ENCODE results near the gene TNFRSF1A. TPM values are rescaled to one million over a fixed set of nuclear protein-coding genes. Genes with fewer than 3 reads are reported as not detected.

TNFRSF1A gene
- polyA plus RNA-seq, 1 donor from 2014 or later, result 4.5 TPM

- H3K9ac ChIP-seq (ENCODE audit: low read length), result no peak overlapping the region
- no peaks in the 10 kb centered on the region for H3K79me2 ChIP-seq (replicated peaks; ENCODE audit: insufficient read depth, low read length)
- no peak for TF ChIP-seq MXI1 (conservative IDR thresholded peaks at IDR 0.05; ENCODE audit: poor library complexity, severe bottlenecking)
- TF ChIP-seq CTCF (IDR thresholded peaks at IDR 0.05; ENCODE audit: poor library complexity, severe bottlenecking), result no peak
- no peak for TF ChIP-seq RAD21 (conservative IDR thresholded peaks at IDR 0.05)
- TF ChIP-seq TAF1 (IDR thresholded peaks at IDR 0.05; ENCODE audit: low read depth), result no peak
- no peak for TF ChIP-seq POLR2AphosphoS5 (IDR thresholded peaks at IDR 0.05)
- TF ChIP-seq REST (IDR thresholded peaks at IDR 0.05; ENCODE audit: borderline replicate concordance), result no peak
- no peak for TF ChIP-seq EP300 (conservative IDR thresholded peaks at IDR 0.05; ENCODE audit: poor library complexity, severe bottlenecking)
- TF ChIP-seq EZH2 (IDR thresholded peaks at IDR 0.05; ENCODE audit: borderline replicate concordance, insufficient read depth, low read length, poor library complexity, severe bottlenecking), result no peak
- no peak for TF ChIP-seq SMC3 (conservative IDR thresholded peaks at IDR 0.05; ENCODE audit: poor library complexity)
- no peak overlapping the region for H2AFZ ChIP-seq (ENCODE audit: low read depth, low read length)
- H3K27me3 ChIP-seq (ENCODE audit: insufficient read depth, low read depth, low read length), result no peaks in the 10 kb centered on the region
- no peak overlapping the region for H3K27ac ChIP-seq (ENCODE audit: low read length)
- H3F3A ChIP-seq (ENCODE audit: insufficient read depth, low read length, poor library complexity, severe bottlenecking), result no peaks in the 10 kb centered on the region
- H4K20me1 ChIP-seq (ENCODE audit: insufficient read depth), result no peaks in the 10 kb centered on the region
- no peaks in the 10 kb centered on the region for H3K9me3 ChIP-seq (ENCODE audit: low read length)
- H3K36me3 ChIP-seq (ENCODE audit: insufficient read depth, low read length), result no peaks in the 10 kb centered on the region
- no peaks in the 10 kb centered on the region for H3K9me2 ChIP-seq (ENCODE audit: insufficient read depth, low read length)
- H3K4me2 ChIP-seq (ENCODE audit: low read length), result no peak overlapping the region
- H3K4me3 ChIP-seq (ENCODE audit: low read length), result no peak overlapping the region
Observed at GRCh38 chr12:6373022-6373787, 31.3 kb upstream of the TNFRSF1A start.

GRCh38 chr12:6372403-6373003 is 30.6 kb upstream of the TNFRSF1A start:
- TF ChIP-seq POLR2AphosphoS5 (IDR thresholded peaks at IDR 0.05), result no peak
- no peak for TF ChIP-seq CTCF (IDR thresholded peaks at IDR 0.05; ENCODE audit: poor library complexity, severe bottlenecking)
- TF ChIP-seq EZH2 (IDR thresholded peaks at IDR 0.05; ENCODE audit: borderline replicate concordance, insufficient read depth, low read length, poor library complexity, severe bottlenecking), result no peak
- TF ChIP-seq RAD21 (conservative IDR thresholded peaks at IDR 0.05), result no peak
- no peak for TF ChIP-seq REST (IDR thresholded peaks at IDR 0.05; ENCODE audit: borderline replicate concordance)
- no peak for TF ChIP-seq EP300 (conservative IDR thresholded peaks at IDR 0.05; ENCODE audit: poor library complexity, severe bottlenecking)
- TF ChIP-seq MXI1 (conservative IDR thresholded peaks at IDR 0.05; ENCODE audit: poor library complexity, severe bottlenecking), result no peak
- no peak for TF ChIP-seq TAF1 (IDR thresholded peaks at IDR 0.05; ENCODE audit: low read depth)
- TF ChIP-seq SMC3 (conservative IDR thresholded peaks at IDR 0.05; ENCODE audit: poor library complexity), result no peak
- Histone ChIP-seq H3K79me2 (replicated peaks; ENCODE audit: insufficient read depth, low read length) (no peaks in the 10 kb centered on the region), H3K9me2 (ENCODE audit: insufficient read depth, low read length) (no peaks in the 10 kb centered on the region), H3K4me2 (ENCODE audit: low read length) (no peak overlapping the region), H4K20me1 (ENCODE audit: insufficient read depth) (no peaks in the 10 kb centered on the region), H3K27me3 (ENCODE audit: insufficient read depth, low read depth, low read length) (no peaks in the 10 kb centered on the region), H3K4me3 (ENCODE audit: low read length) (no peak overlapping the region), H2AFZ (ENCODE audit: low read depth, low read length) (no peak overlapping the region), H3K27ac (ENCODE audit: low read length) (no peak overlapping the region), H3K9me3 (ENCODE audit: low read length) (no peaks in the 10 kb centered on the region), H3F3A (ENCODE audit: insufficient read depth, low read length, poor library complexity, severe bottlenecking) (no peaks in the 10 kb centered on the region), H3K9ac (ENCODE audit: low read length) (no peak overlapping the region), H3K36me3 (ENCODE audit: insufficient read depth, low read length) (no peaks in the 10 kb centered on the region)
